GM19397 (cell line): Measurements from ENCODE around the gene SLC4A1AP.
"Not testable (repeated sequence)": the region's sequence is repeated elsewhere in the genome, so short reads cannot be mapped to it uniquely, and the experiment has no call there.

Experiments
- ATAC-seq: cut with Tn5 transposase; IDR thresholded peaks from one replicate; pipeline ENCODE4 v1.9.1; 2021; ENCODE audit warnings: mild to moderate bottlenecking, moderate library complexity; ENCODE audit not compliant: unreplicated experiment

SLC4A1AP gene

GRCh38 chr2:27663285-27664153 lies at the start of gene SLC4A1AP, which contains the start of gene SUPT7L:
Gene SLC4A1AP, plus strand, starts transcription at chr2:27663889. Its CDS starts 26 bp downstream, at chr2:27663915.
Gene SUPT7L, minus strand, starts transcription at chr2:27663614. Its CDS starts 1,422 bp downstream, at chr2:27662192.
- ATAC-seq = peak; percentile 72

- no peak for ATAC-seq
Observed at GRCh38 chr2:27613985-27614384, 49.7 kb upstream of the SLC4A1AP start.

- ATAC-seq = no peak
Observed at GRCh38 chr2:27615316-27615715, 48.4 kb upstream of the SLC4A1AP start.

GRCh38 chr2:27621524-27621923 lies 42.2 kb upstream of the SLC4A1AP start:
- ATAC-seq = no peak

- no peak for ATAC-seq
Observed at GRCh38 chr2:27622921-27623384, 40.7 kb upstream of the SLC4A1AP start.

GRCh38 chr2:27624943-27625342 lies 38.7 kb upstream of the SLC4A1AP start:
- no peak for ATAC-seq

- ATAC-seq = not testable (repeated sequence)
Observed at GRCh38 chr2:27626323-27626722, 37.4 kb upstream of the SLC4A1AP start.

- not testable (repeated sequence) for ATAC-seq
Observed at GRCh38 chr2:27626921-27627320, 36.8 kb upstream of the SLC4A1AP start.

GRCh38 chr2:27627963-27628766 lies 35.5 kb upstream of the SLC4A1AP start:
- peak; percentile 17 for ATAC-seq

GRCh38 chr2:27628767-27629709 lies 34.7 kb upstream of the SLC4A1AP start, which contains the start of the genes CCDC121 and GPN1:
Gene CCDC121, minus strand, starts transcription at chr2:27629012. Its CDS starts 1,213 bp downstream, at chr2:27627799.
Gene GPN1, plus strand, starts transcription at chr2:27629050. Its CDS starts 9 bp downstream, at chr2:27629059.
- peak; percentile 95 for ATAC-seq

GRCh38 chr2:27630257-27630656 lies 33.4 kb upstream of the SLC4A1AP start:
- not testable (repeated sequence) for ATAC-seq

- ATAC-seq = no peak
Observed at GRCh38 chr2:27634291-27634690, 29.4 kb upstream of the SLC4A1AP start.

- no peak for ATAC-seq
Observed at GRCh38 chr2:27636766-27637165, 26.9 kb upstream of the SLC4A1AP start.

GRCh38 chr2:27638037-27638637 lies 25.6 kb upstream of the SLC4A1AP start:
- no peak for ATAC-seq

- no peak for ATAC-seq
Observed at GRCh38 chr2:27638709-27639108, 25.0 kb upstream of the SLC4A1AP start.

GRCh38 chr2:27640722-27641245 lies 22.9 kb upstream of the SLC4A1AP start:
- no peak for ATAC-seq

GRCh38 chr2:27645197-27645596 lies 18.5 kb upstream of the SLC4A1AP start:
- ATAC-seq = no peak

GRCh38 chr2:27647289-27647688 lies 16.4 kb upstream of the SLC4A1AP start:
- ATAC-seq = no peak

- no peak for ATAC-seq
Observed at GRCh38 chr2:27647737-27648136, 16.0 kb upstream of the SLC4A1AP start.

- no peak for ATAC-seq
Observed at GRCh38 chr2:27651056-27651455, 12.6 kb upstream of the SLC4A1AP start.
